ENCODE measurements around the gene STAC3.

Gene STAC3

DNA sequence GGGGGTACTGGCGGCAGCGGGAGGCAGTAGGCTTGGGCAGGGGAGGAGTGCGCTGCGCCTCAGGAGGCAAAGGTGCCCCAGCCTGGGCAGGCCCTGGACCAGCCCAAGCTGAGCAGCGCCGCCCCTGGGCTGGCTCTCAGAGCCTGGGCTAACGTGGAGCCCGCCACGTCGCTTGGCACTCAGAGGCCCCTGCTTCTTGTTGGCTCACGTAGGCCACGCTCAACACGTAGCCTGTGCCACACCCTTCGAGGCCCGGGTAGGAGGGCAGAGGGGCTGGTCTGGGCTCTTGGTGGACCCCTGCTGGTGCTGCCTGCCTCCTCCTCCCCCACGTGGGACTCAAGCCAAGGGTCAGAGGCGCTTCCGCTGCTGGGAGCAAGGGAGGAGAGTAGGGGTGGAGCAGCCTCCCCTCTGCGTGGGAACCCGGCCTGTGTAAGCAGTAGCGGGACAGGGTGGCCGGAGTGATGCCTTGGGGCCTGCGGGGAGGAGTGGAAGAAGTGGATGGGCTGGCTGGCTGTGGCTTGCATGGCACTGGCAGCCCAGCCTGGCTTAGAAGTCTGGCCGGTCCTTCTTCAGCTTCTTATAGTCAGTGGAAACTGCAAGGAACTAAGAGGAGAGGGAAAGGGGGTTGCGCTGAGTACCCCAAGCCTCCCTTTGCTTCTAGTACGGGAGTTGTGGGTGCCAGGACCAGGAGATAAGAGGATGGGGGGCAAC, 15.8 kb downstream of the STAC3 start:
- H3K36me3 ChIP-seq (ENCODE audit: insufficient read depth, insufficient read length, low read length) = peaks cover 58% of the 10 kb centered on the region
- H3K27me3 ChIP-seq (ENCODE audit: insufficient read depth, insufficient read length) = peaks cover 32% of the 10 kb centered on the region
- no peak overlapping the region for H3K4me3 ChIP-seq (ENCODE audit: insufficient read length, low read depth)
- H3K9ac ChIP-seq (ENCODE audit: insufficient read length, low read depth) = no peak overlapping the region
- no peak for DNase-seq (ENCODE audit: low read depth, low spot score)
- peaks cover 23% of the 10 kb centered on the region for H3K4me1 ChIP-seq (ENCODE audit: insufficient read depth, insufficient read length)
- TF ChIP-seq ZNF274 (IDR thresholded peaks at IDR 0.05; ENCODE audit: low read depth, low read length) = no peak
- TF ChIP-seq YY1 (IDR thresholded peaks at IDR 0.05; ENCODE audit: insufficient read depth, insufficient read length) = no peak
- TF ChIP-seq SUZ12 (IDR thresholded peaks at IDR 0.05; ENCODE audit: extremely low read depth, insufficient read depth, insufficient read length) = no peak
- H3K9me3 ChIP-seq (ENCODE audit: insufficient read depth, low read length) = no peaks in the 10 kb centered on the region

GRCh38 chr12:57234571-57235016, 16.4 kb downstream of the STAC3 start:
- no peak for DNase-seq (ENCODE audit: low read depth, low spot score)
- H3K9me3 ChIP-seq (ENCODE audit: insufficient read depth, low read length) = no peaks in the 10 kb centered on the region
- peaks cover 58% of the 10 kb centered on the region for H3K36me3 ChIP-seq (ENCODE audit: insufficient read depth, insufficient read length, low read length)
- no peak overlapping the region for H3K9ac ChIP-seq (ENCODE audit: insufficient read length, low read depth)
- H3K4me3 ChIP-seq (ENCODE audit: insufficient read length, low read depth) = no peak overlapping the region
- H3K4me1 ChIP-seq (ENCODE audit: insufficient read depth, insufficient read length) = peaks cover 23% of the 10 kb centered on the region
- peaks cover 26% of the 10 kb centered on the region for H3K27me3 ChIP-seq (ENCODE audit: insufficient read depth, insufficient read length)
- TF ChIP-seq ZNF274 (IDR thresholded peaks at IDR 0.05; ENCODE audit: low read depth, low read length) = no peak
- no peak for TF ChIP-seq SUZ12 (IDR thresholded peaks at IDR 0.05; ENCODE audit: extremely low read depth, insufficient read depth, insufficient read length)
- no peak for TF ChIP-seq YY1 (IDR thresholded peaks at IDR 0.05; ENCODE audit: insufficient read depth, insufficient read length)

- peaks cover 58% of the 10 kb centered on the region for H3K36me3 ChIP-seq (ENCODE audit: insufficient read depth, insufficient read length, low read length)
- no peaks in the 10 kb centered on the region for H3K9me3 ChIP-seq (ENCODE audit: insufficient read depth, low read length)
- no peak overlapping the region for H3K4me3 ChIP-seq (ENCODE audit: insufficient read length, low read depth)
- H3K9ac ChIP-seq (ENCODE audit: insufficient read length, low read depth) = no peak overlapping the region
- TF ChIP-seq YY1 (IDR thresholded peaks at IDR 0.05; ENCODE audit: insufficient read depth, insufficient read length) (no peak), SUZ12 (IDR thresholded peaks at IDR 0.05; ENCODE audit: extremely low read depth, insufficient read depth, insufficient read length) (no peak), ZNF274 (IDR thresholded peaks at IDR 0.05; ENCODE audit: low read depth, low read length) (no peak)
- no peak for DNase-seq (ENCODE audit: low read depth, low spot score)
- peaks cover 20% of the 10 kb centered on the region for H3K4me1 ChIP-seq (ENCODE audit: insufficient read depth, insufficient read length)
- peaks cover 22% of the 10 kb centered on the region for H3K27me3 ChIP-seq (ENCODE audit: insufficient read depth, insufficient read length)
Observed at GRCh38 chr12:57234233-57234570, 16.8 kb downstream of the STAC3 start.

DNA sequence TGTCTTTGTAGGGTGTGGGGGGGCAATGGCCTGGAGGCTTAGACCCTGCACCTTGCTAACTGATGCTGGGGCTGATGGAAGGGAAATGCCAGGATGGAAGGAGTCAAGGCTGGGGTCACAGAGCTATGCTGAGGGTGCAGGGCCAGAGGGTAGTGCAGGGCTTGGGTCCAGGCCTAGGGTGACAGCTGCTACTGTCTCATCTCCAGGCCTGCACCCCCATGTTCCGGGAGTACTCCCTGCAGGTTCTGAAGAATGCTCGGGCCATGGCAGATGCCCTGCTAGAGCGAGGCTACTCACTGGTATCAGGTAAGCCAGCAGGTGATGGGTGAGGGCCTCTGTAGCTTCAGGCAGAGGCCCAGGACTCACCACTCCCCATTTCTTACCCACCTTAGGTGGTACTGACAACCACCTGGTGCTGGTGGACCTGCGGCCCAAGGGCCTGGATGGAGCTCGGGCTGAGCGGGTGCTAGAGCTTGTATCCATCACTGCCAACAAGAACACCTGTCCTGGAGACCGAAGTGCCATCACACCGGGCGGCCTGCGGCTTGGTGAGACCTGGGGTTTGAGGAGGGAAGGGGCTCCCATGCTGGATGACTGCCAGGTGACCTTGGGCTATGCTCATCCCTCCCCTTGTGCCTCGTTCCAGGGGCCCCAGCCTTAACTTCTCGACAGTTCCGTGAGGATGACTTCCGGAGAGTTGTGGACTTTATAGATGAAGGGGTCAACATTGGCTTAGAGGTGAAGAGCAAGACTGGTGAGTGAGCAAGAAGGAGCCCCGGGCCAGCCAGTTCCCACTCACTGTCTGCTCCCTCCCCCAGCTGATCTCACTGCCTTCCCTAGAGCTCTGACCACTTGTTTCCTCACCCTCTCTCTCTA, 17.4 kb downstream of the STAC3 start:
- peaks cover 58% of the 10 kb centered on the region for H3K36me3 ChIP-seq (ENCODE audit: insufficient read depth, insufficient read length, low read length)
- H3K4me1 ChIP-seq (ENCODE audit: insufficient read depth, insufficient read length) = peaks cover 20% of the 10 kb centered on the region
- peaks cover 22% of the 10 kb centered on the region for H3K27me3 ChIP-seq (ENCODE audit: insufficient read depth, insufficient read length)
- H3K4me3 ChIP-seq (ENCODE audit: insufficient read length, low read depth) = no peak overlapping the region
- TF ChIP-seq YY1 (IDR thresholded peaks at IDR 0.05; ENCODE audit: insufficient read depth, insufficient read length) = no peak
- no peak for TF ChIP-seq ZNF274 (IDR thresholded peaks at IDR 0.05; ENCODE audit: low read depth, low read length)
- TF ChIP-seq SUZ12 (IDR thresholded peaks at IDR 0.05; ENCODE audit: extremely low read depth, insufficient read depth, insufficient read length) = no peak
- no peak overlapping the region for H3K9ac ChIP-seq (ENCODE audit: insufficient read length, low read depth)
- no peak for DNase-seq (ENCODE audit: low read depth, low spot score)
- H3K9me3 ChIP-seq (ENCODE audit: insufficient read depth, low read length) = no peaks in the 10 kb centered on the region

DNA sequence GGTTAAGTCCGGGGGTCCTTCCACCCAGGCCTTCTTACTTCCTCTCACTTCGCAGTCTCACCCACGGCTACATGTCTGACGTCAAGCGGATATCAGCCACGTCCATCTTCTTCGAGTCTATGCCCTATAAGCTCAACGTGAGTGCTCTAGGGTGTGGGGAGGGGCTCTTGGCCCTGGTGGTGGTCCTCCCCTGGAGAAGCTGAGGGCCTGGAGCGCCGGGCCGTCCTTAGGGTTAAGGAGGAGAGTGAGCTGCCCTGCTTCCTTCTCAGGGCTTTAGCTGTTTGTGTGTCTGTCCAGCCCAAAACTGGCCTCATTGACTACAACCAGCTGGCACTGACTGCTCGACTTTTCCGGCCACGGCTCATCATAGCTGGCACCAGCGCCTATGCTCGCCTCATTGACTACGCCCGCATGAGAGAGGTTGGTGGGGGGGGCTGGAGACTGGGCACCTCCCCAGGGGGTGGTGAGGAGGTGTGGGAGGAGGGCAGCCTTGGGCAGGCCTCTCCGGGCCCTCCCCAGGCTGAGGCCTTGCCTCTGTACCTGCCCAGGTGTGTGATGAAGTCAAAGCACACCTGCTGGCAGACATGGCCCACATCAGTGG, 18.7 kb downstream of the STAC3 start:
- Histone ChIP-seq H3K27me3 (ENCODE audit: insufficient read depth, insufficient read length) (peaks cover 20% of the 10 kb centered on the region), H3K9ac (ENCODE audit: insufficient read length, low read depth) (peak overlapping the region; percentile 24), H3K4me1 (ENCODE audit: insufficient read depth, insufficient read length) (peaks cover 22% of the 10 kb centered on the region), H3K36me3 (ENCODE audit: insufficient read depth, insufficient read length, low read length) (peaks cover 58% of the 10 kb centered on the region), H3K9me3 (ENCODE audit: insufficient read depth, low read length) (no peaks in the 10 kb centered on the region), H3K4me3 (ENCODE audit: insufficient read length, low read depth) (no peak overlapping the region)
- no peak for DNase-seq (ENCODE audit: low read depth, low spot score)
- TF ChIP-seq SUZ12 (IDR thresholded peaks at IDR 0.05; ENCODE audit: extremely low read depth, insufficient read depth, insufficient read length) = no peak
- no peak for TF ChIP-seq ZNF274 (IDR thresholded peaks at IDR 0.05; ENCODE audit: low read depth, low read length)
- no peak for TF ChIP-seq YY1 (IDR thresholded peaks at IDR 0.05; ENCODE audit: insufficient read depth, insufficient read length)

GRCh38 chr12:57231276-57232021, 19.5 kb downstream of the STAC3 start:
- Histone ChIP-seq H3K36me3 (ENCODE audit: insufficient read depth, insufficient read length, low read length) (peaks cover 58% of the 10 kb centered on the region), H3K27me3 (ENCODE audit: insufficient read depth, insufficient read length) (peaks cover 19% of the 10 kb centered on the region), H3K9ac (ENCODE audit: insufficient read length, low read depth) (peak overlapping the region; percentile 86), H3K4me1 (ENCODE audit: insufficient read depth, insufficient read length) (peaks cover 23% of the 10 kb centered on the region), H3K9me3 (ENCODE audit: insufficient read depth, low read length) (no peaks in the 10 kb centered on the region), H3K4me3 (ENCODE audit: insufficient read length, low read depth) (peak overlapping the region; percentile 79)
- TF ChIP-seq YY1 (IDR thresholded peaks at IDR 0.05; ENCODE audit: insufficient read depth, insufficient read length) (no peak), SUZ12 (IDR thresholded peaks at IDR 0.05; ENCODE audit: extremely low read depth, insufficient read depth, insufficient read length) (no peak), ZNF274 (IDR thresholded peaks at IDR 0.05; ENCODE audit: low read depth, low read length) (no peak)
- no peak for DNase-seq (ENCODE audit: low read depth, low spot score)

Measured in NT2/D1 (cell line).